HepG2 (cell line): Measurements from ENCODE around the gene GPAT3. TPM values are rescaled to one million over a fixed set of nuclear protein-coding genes. Genes with fewer than 3 reads are reported as not detected.

Experiments used
- ARID5B ChIP-seq: IDR thresholded peaks from 2 replicates; pipeline ENCODE4 v1.4.0; 2020; ENCODE audit warnings: mild to moderate bottlenecking, missing genetic modification reagents
- CBX1 ChIP-seq: IDR thresholded peaks from one replicate; pipeline ENCODE4 v1.6.1; 2016; ENCODE audit warnings: antibody characterized with exemption, low read depth
- GATAD2A ChIP-seq: IDR thresholded peaks from 2 replicates; pipeline ENCODE4 v1.6.1; 2016
- HNRNPH1 ChIP-seq: fragments of 200-400 bp; formaldehyde crosslinking; optimal IDR thresholded peaks from 2 replicates; pipeline ENCODE3; 2017; ENCODE audit warnings: mild to moderate bottlenecking, low read depth, low read length
- KAT7 ChIP-seq: IDR thresholded peaks from 2 replicates; pipeline ENCODE4 v1.6.1; 2018; ENCODE audit warnings: borderline replicate concordance, missing compliant biosample characterization
- MIER2 ChIP-seq: IDR thresholded peaks from 2 replicates; pipeline ENCODE4 v1.6.1; 2016; ENCODE audit warnings: missing biosample characterization, missing genetic modification reagents
- NR2F1 ChIP-seq, 2 experiments: fragments of 450-650 bp in 1 of 2; formaldehyde crosslinking in 1 of 2; IDR thresholded peaks; 2 replicates each; pipeline versions ENCODE4 v1.5.0 to v1.6.1; 2016 to 2020; ENCODE audit warnings: mild to moderate bottlenecking in 1 of 2, missing compliant biosample characterization in 1 of 2, missing genetic modification reagents in 1 of 2, moderate library complexity in 1 of 2
- PAX8 ChIP-seq: sonication (generic); formaldehyde crosslinking; IDR thresholded peaks from 2 replicates; pipeline ENCODE4 v1.8.0; 2022; ENCODE audit warnings: mild to moderate bottlenecking, missing genetic modification reagents, borderline replicate concordance
- RAD51 ChIP-seq: fragments of 450-650 bp; IDR thresholded peaks from 2 replicates; pipeline ENCODE4 v1.6.1; 2016; ENCODE audit warnings: borderline replicate concordance
- SOX13 ChIP-seq, 3 experiments: fragments of 450-650 bp in 1 of 3; sonication (generic) in 1 of 3; formaldehyde crosslinking in 1 of 3; IDR thresholded peaks in 2 of 3; conservative IDR thresholded peaks in 1 of 3; 2 replicates each; pipeline versions ENCODE4 v1.5.0 to v1.6.1; 2016 to 2020; ENCODE audit warnings: antibody characterized with exemption in 1 of 3, mild to moderate bottlenecking in 1 of 3, missing compliant biosample characterization in 1 of 3, missing genetic modification reagents in 1 of 3, moderate library complexity in 1 of 3
- SRSF1 ChIP-seq: fragments of 200-400 bp; formaldehyde crosslinking; optimal IDR thresholded peaks from 2 replicates; pipeline ENCODE3; 2017; ENCODE audit warnings: mild to moderate bottlenecking, low read depth, low read length, moderate library complexity
- TEAD2 ChIP-seq: sonication (generic); formaldehyde crosslinking; IDR thresholded peaks from 2 replicates; pipeline ENCODE4 v1.9.0; 2021; ENCODE audit warnings: missing genetic modification reagents
- THYN1 ChIP-seq: sonication (generic); formaldehyde crosslinking; IDR thresholded peaks from 2 replicates; pipeline ENCODE4 v1.8.1; 2023; ENCODE audit warnings: low read depth, mild to moderate bottlenecking, moderate library complexity, missing genetic modification reagents, borderline replicate concordance
- TRAFD1 ChIP-seq: sonication (generic); formaldehyde crosslinking; IDR thresholded peaks from 2 replicates; pipeline ENCODE4 v1.5.1; 2020; ENCODE audit warnings: missing genetic modification reagents, mild to moderate bottlenecking, borderline replicate concordance
- UBTF ChIP-seq: sonication (generic); formaldehyde crosslinking; IDR thresholded peaks from 2 replicates; pipeline ENCODE4 v1.4.0; 2020; ENCODE audit warnings: mild to moderate bottlenecking, missing genetic modification reagents
- ZNF263 ChIP-seq: sonication (generic); formaldehyde crosslinking; IDR thresholded peaks from 2 replicates; pipeline ENCODE4 v1.4.0; 2020; ENCODE audit warnings: missing genetic modification reagents
- ZNF430 ChIP-seq: sonication (generic); formaldehyde crosslinking; IDR thresholded peaks from 2 replicates; pipeline ENCODE4 v1.9.0; 2021; ENCODE audit warnings: mild to moderate bottlenecking, missing genetic modification reagents
- ZNF431 ChIP-seq: sonication (generic); formaldehyde crosslinking; IDR thresholded peaks from 2 replicates; pipeline ENCODE4 v1.9.0; 2022; ENCODE audit warnings: missing genetic modification reagents, low read depth, mild to moderate bottlenecking, borderline replicate concordance
- ZNF510 ChIP-seq: sonication (generic); formaldehyde crosslinking; IDR thresholded peaks from 2 replicates; pipeline ENCODE4 v1.4.0; 2020; ENCODE audit warnings: low read depth, mild to moderate bottlenecking, missing genetic modification reagents
- ZNF543 ChIP-seq: sonication (generic); formaldehyde crosslinking; IDR thresholded peaks from 2 replicates; pipeline ENCODE4 v1.4.0; 2020; ENCODE audit warnings: mild to moderate bottlenecking, missing genetic modification reagents
- polyA plus RNA-seq, 8 experiments: library from polyadenylated mRNA; depleted of rRNA in 3 of 8; stranded (reverse) in 7 of 8; unstranded in 1 of 8; fragments of >200 nt; fragmentation: Illumina TruSeq in 4 of 8; extraction: Trizol in 4 of 8; gene quantifications; 2 replicates each; pipeline versions ENCODE4 v1.2.1 to v1.2.3, GENCODE V29; 2011 to 2016; ENCODE audit warnings: low read depth in 4 of 8, missing spikeins in 1 of 8, mixed read lengths in 1 of 8; ENCODE audit not compliant: insufficient read depth in 1 of 8
- total RNA-seq, 5 experiments: library from RNA; depleted of rRNA; stranded (reverse); fragments of >200 nt; fragmentation: Illumina TruSeq; extraction: Trizol; gene quantifications; 2 replicates each; pipeline ENCODE4 v1.2.3, GENCODE V29; 2016; ENCODE audit warnings: low read depth in 1 of 5

GPAT3 gene
- total and polyA plus RNA-seq, 2 of the 13 experiments (the other 11 are each of a cell fraction or from before 2014, with no cell fraction given) = 2.4 to 2.6 TPM

GRCh38 chr4:83486457-83487129 is 49.3 kb upstream of the GPAT3 start (continued):
- TF ChIP-seq TRAFD1 (no peak), ZNF430 (CRISPR knock-in tag) (no peak), CBX1 (no peak), RAD51 (no peak), UBTF (no peak), KAT7 (no peak), THYN1 (CRISPR knock-in tag) (no peak), PAX8 (CRISPR knock-in tag) (no peak), ARID5B (peak; percentile 59; the same call in 1 of the 2 replicates), ZNF263 (CRISPR knock-in tag) (no peak), ZNF510 (CRISPR knock-in tag) (no peak), NR2F1 (CRISPR knock-in tag; IDR thresholded peaks at IDR 0.05) (no peak), MIER2 (CRISPR knock-in tag) (no peak), GATAD2A (peak; percentile 73), TEAD2 (CRISPR knock-in tag) (no peak), ZNF543 (no peak), SRSF1 (no peak), HNRNPH1 (no peak), ZNF431 (no peak), SOX13 (IDR thresholded peaks at IDR 0.05) (peak; percentile 86; the same call in 1 of the 2 replicates), SOX13 (CRISPR knock-in tag; conservative IDR thresholded peaks at IDR 0.05 in 1 of 2, IDR thresholded peaks at IDR 0.05 in 1 of 2) (peak in 1 of 2 experiments; percentile 96; a peak in 2 of 4 replicates)
